NCI-H446 (cell line): Measurements from ENCODE around the gene EPHB2.

Experiments used
- DNase-seq, 2 experiments: peaks; one replicate each; lab custom pipeline; 2025; lab: John Stamatoyannopoulos, UW

The EPHB2 gene

GRCh38 chr1:22953057-22953739 lies 242.6 kb downstream of the EPHB2 start:
- DNase-seq: no peak

GRCh38 chr1:22953740-22954141 lies 243.1 kb downstream of the EPHB2 start:
- DNase-seq: no peak

GRCh38 chr1:22955146-22955545 lies 244.5 kb downstream of the EPHB2 start:
- DNase-seq: no peak

- no peak for DNase-seq
Measured at GRCh38 chr1:22957066-22957465, 246.4 kb downstream of the EPHB2 start.

- DNase-seq: no peak
Measured at GRCh38 chr1:22958556-22958955, 247.9 kb downstream of the EPHB2 start.

DNA sequence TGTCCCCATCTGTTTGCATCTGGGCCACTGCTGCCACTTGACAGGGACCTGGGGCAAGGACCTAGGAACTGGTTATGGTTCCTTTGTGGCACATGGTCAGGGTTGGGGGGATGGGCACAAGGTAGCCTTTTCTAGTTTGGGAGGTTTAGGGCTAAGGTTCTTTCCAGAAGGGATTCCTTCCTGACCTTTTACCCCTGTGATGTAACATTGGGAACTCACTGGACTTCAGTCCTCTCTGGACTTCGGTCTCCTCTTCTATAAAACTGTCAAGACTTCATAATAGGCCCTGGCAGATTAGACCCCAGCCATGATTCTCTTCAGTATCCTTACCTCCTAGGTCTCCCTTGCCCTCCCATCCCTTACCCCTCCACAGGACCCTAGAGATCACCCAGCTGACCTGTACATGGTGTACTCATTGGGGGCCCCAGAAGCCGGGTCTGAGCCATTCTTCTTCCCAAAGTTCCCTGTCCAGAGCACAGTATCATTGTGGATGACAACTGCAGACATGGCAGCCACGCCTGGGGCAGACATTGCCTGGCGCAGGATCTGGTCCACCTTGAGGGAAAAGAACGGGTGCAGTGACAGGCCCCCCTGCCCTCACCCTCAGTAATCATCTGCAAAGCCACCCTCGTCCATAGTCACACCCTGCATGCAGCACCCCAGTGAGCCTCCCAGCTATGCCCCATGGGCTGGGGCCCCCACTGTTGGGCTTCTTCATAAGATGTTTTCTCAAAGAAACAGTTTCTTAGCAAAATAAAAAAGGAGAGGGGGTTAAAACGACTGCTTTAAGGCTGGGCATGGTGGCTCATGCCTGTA lies 249.1 kb downstream of the EPHB2 start:
- no peak for DNase-seq

GRCh38 chr1:22962558-22962957 lies 251.9 kb downstream of the EPHB2 start:
- DNase-seq: no peak

GRCh38 chr1:22963044-22963677 lies 252.5 kb downstream of the EPHB2 start:
- no peak for DNase-seq

DNA sequence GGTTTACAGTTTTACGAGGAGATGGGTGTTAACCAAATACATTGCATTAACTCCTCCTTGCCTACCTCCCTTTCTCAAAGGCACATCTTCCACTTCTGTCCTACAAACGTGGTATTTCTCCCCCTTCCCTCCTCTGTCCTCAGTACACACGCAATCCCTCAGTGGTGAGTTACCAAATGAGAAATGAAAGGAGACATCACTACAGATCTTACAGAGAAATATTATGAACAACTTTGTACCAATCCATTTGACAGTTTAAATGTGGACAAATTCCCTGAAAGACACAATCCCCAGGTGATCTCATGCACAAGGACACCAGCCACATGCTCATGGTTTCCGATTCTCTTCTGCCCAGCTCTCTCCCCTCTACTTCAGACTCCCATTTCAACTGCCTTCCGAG lies 255.7 kb downstream of the EPHB2 start:
- DNase-seq: no peak

DNA sequence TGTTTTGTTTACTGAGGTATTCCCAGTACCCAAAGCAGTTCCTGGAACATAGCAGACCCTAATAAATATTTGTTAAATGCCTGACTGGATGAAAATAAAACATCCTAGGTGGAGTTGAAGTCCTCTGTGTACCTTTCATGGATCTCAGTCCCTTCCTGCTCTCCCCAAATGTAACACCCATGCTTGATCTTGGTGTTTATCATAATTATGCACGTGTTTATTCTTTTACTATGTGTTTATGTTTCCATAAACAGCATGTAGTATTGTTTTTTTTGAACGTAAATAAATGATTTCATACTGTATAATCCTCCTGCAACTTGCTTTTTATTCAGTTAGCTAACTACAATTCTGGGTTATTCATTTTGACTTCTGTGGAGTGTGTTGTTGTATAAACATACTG lies 257.2 kb downstream of the EPHB2 start:
- DNase-seq: no peak

DNA sequence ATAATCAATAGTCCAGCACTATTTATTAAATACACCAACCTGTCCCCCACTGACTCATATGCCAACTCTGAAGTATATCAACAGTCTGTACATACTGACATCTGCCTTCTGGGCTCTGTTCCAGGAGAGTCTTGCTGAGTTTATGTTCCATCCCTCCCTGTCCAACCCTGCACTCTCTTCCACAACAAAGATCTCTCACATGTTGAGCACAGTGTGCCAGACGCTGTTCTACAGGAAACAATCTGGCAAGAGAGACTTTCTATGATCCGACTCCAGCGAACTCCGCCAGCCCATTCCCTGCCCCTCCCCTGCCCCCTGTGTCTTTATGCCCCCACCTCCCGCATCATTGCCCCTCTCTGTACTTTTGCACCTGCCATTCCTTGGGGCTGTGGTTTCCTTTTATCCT lies 258.7 kb downstream of the EPHB2 start:
- DNase-seq: peak; percentile 96 to 98

GRCh38 chr1:22970096-22970495 lies 259.5 kb downstream of the EPHB2 start:
- no peak for DNase-seq
